ENCODE measurements around the gene SLC25A23. TPM values are rescaled to one million over a fixed set of nuclear protein-coding genes. Genes with fewer than 3 reads are reported as not detected.

Gene SLC25A23
- total RNA-seq, 4 donors from 2014 or later, result 111 to 328 (median 240) TPM

DNA sequence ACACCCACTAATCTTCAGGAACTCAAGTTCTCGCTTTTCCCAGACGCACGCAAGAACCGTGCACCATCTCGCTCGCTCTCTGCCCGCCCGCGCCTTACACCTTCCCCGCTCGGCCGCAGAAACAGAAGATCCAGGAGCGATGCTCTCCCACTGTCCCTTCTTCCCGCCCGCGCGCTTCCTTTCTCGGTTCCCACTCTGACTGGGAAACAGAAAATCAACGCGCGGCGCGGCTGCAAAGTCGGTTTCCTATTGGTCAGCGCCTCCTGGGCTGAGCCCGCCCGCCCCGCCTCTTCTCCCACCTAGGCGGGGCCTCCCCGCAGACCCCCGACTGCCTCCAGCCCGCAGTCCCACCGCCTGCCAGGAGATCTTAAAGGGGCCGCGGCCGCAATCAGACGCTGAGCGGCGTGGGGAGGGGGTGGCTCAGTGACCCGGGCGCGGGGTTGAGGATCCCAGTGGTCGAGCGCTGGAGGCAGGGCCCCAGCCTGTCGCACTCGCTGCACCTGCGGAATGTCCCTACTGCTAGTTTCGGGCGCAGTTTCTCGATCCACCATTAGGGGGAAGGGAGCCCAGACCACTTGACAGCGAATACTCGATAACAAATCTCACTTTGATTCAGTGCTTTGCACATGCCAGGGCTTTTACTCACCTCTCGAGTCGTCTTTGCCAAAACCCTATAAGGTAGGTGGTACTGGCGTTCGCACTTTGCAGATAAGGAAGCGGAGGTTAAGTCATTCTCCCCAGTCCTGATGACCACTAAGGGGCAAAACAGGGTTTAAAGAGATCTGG, 700 bp upstream of the SLC25A23 start:
- TF ChIP-seq POLR2A (IDR thresholded peaks at IDR 0.05) (no peak), CTCF (IDR thresholded peaks at IDR 0.05) (peak in 3 of 4 experiments; percentile 71 to 74 (median 73)), EP300 (IDR thresholded peaks at IDR 0.05) (no peak), POLR2AphosphoS5 (IDR thresholded peaks at IDR 0.05) (peak; percentile 40)
- Histone ChIP-seq H3K4me3 (peak overlapping the region; percentile 54 to 94), H3K9me3 (no peaks in the 10 kb centered on the region), H3K27me3 (peaks cover 27% of the 10 kb centered on the region), H3K27ac (peak overlapping the region; percentile 75 to 94 (median 91)), H3K4me1 (peaks cover 0 to 32% (median 10%) of the 10 kb centered on the region in 3 donors), H3K36me3 (peaks cover 0 to 22% of the 10 kb centered on the region in 2 donors)
- WGBS, 2 donors (ENCODE audit: low coverage in 1 of 2), result 0 to 1% methylated on average over 3 to 14 of the region's 57 CpGs
- peak; percentile 95 for ATAC-seq

- Histone ChIP-seq H3K4me3 (peak overlapping the region; percentile 54 to 94), H3K9me3 (peaks cover 0 to 12% (median 0%) of the 10 kb centered on the region in 3 donors), H3K27me3 (peaks cover 11% of the 10 kb centered on the region), H3K36me3 (peaks cover 0 to 37% of the 10 kb centered on the region in 2 donors), H3K4me1 (peaks cover 0 to 24% (median 6%) of the 10 kb centered on the region in 3 donors), H3K27ac (peak overlapping the region; percentile 37 to 94 (median 91))
- ATAC-seq, result no peak
- no peak for TF ChIP-seq EP300 (IDR thresholded peaks at IDR 0.05)
- TF ChIP-seq POLR2AphosphoS5 (IDR thresholded peaks at IDR 0.05), result no peak
- no peak for TF ChIP-seq POLR2A (IDR thresholded peaks at IDR 0.05)
- no peak for TF ChIP-seq CTCF (IDR thresholded peaks at IDR 0.05)
- WGBS, 2 donors (ENCODE audit: low coverage in 1 of 2), result 50 to 60% methylated on average over 1 to 3 of the region's 16 CpGs
Measured at GRCh38 chr19:6458695-6459261, 814 bp downstream of the SLC25A23 start.

DNA sequence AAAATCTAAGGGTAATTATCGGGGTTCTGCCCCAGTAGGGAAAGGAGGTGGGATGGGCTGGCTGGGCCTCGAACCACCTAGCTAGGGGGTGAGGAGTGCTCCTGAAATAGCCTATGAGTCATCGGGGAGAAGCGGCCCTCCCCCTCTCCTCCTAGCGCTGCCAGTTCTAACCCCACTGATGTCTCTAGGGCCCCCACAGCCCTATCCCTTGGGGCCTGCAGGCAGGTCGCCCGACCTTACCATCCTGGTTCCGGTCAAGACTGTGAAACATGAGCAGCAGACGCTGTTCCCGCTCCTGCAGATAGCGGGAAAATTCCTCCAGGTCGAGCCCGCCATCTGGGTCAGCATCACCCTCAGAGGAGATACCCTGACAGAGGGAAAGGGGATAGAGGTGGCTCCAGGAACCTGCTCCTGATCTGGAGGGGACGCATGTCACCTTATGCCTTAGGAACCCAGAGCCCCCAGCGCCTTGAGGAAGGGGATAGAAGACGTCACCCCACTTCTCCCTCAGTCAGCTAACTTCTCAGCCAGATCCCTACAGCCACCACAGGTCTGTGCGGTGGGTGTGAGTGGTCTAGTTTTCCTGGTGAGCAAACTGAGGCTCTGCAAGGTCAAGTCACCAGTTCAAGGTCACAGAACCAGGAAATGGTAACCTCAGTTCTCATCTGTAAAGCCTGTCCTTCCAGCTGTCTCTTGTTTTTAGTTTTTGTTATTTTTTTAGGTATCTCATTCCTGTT, 1.5 kb downstream of the SLC25A23 start:
- Histone ChIP-seq H3K36me3 (peaks cover 0 to 44% of the 10 kb centered on the region in 2 donors), H3K4me1 (peaks cover 0 to 24% (median 6%) of the 10 kb centered on the region in 3 donors), H3K27ac (peak overlapping the region in 3 of 4 donors; percentile 89 to 94 (median 93)), H3K27me3 (peaks cover 5% of the 10 kb centered on the region), H3K4me3 (peak overlapping the region in 1 of 2 donors; percentile 94), H3K9me3 (peaks cover 0 to 19% (median 0%) of the 10 kb centered on the region in 3 donors)
- TF ChIP-seq POLR2AphosphoS5 (IDR thresholded peaks at IDR 0.05) (no peak), POLR2A (IDR thresholded peaks at IDR 0.05) (no peak), CTCF (IDR thresholded peaks at IDR 0.05) (no peak), EP300 (IDR thresholded peaks at IDR 0.05) (no peak)
- WGBS, 2 donors (ENCODE audit: low coverage in 1 of 2), result 32 to 100% methylated on average over 4 to 5 of the region's 17 CpGs
- ATAC-seq, result no peak

GRCh38 chr19:6455924-6456323, 3.7 kb downstream of the SLC25A23 start:
- H3K36me3 ChIP-seq, result peaks cover 0 to 66% of the 10 kb centered on the region in 2 donors
- WGBS, 2 donors (ENCODE audit: low coverage in 1 of 2), result 82 to 100% methylated on average over 3 to 5 of the region's 15 CpGs

More at GRCh38 chr19:6455924-6456323, 3.7 kb downstream of the SLC25A23 start:
- ATAC-seq, result no peak
- Histone ChIP-seq H3K9me3 (peaks cover 0 to 22% (median 0%) of the 10 kb centered on the region in 3 donors), H3K27me3 (no peaks in the 10 kb centered on the region), H3K27ac (no peak overlapping the region), H3K4me3 (no peak overlapping the region), H3K4me1 (peaks cover 0 to 24% (median 6%) of the 10 kb centered on the region in 3 donors)
- TF ChIP-seq POLR2A (IDR thresholded peaks at IDR 0.05) (no peak), EP300 (IDR thresholded peaks at IDR 0.05) (no peak), POLR2AphosphoS5 (IDR thresholded peaks at IDR 0.05) (no peak), CTCF (IDR thresholded peaks at IDR 0.05) (no peak)
